PC-3 (cell line): ENCODE data around the gene CD80. TPM values are rescaled to one million over a fixed set of nuclear protein-coding genes. Genes with fewer than 3 reads are reported as not detected.
A peak's percentile ranks its signal among the peaks of the same experiment; 100 is the strongest.

Experiments
- ATAC-seq: fragments of 200-7000 bp; cut with Tn5 transposase; 2 replicates; pipeline ENCODE4 v1.9.1; 2020; ENCODE audit warnings: mild to moderate bottlenecking, moderate library complexity
- BruUV-seq: library from RNA; stranded (reverse); fragments of 400-500 nt; replicated peaks from 2 replicates; lab custom pipeline; 2021; lab: Mats Ljungman, UMichigan
- CTCF ChIA-PET: fragments of 300-600 bp; sonication (Branson Sonifier 250); formaldehyde crosslinking; loops from one replicate; lab custom pipeline; 2022; ENCODE audit warnings: antibody characterized with exemption; lab: Charles Lee
- POLR2A ChIA-PET: fragments of 300-600 bp; sonication (Branson Sonifier 250); formaldehyde crosslinking; loops from one replicate; lab custom pipeline; 2022; ENCODE audit warnings: antibody characterized with exemption; ENCODE audit not compliant: unreplicated experiment; lab: Charles Lee
- DNase-seq: peaks from one replicate; pipeline ENCODE4 v3.0.0-alpha.2; 2015
- H2AFZ ChIP-seq: fragments of 300-600 bp; sonication (generic); 2 replicates; pipeline ENCODE4 v1.6.0; 2016; ENCODE audit warnings: antibody characterized with exemption, low read length
- H3F3A ChIP-seq: fragments of 300-600 bp; sonication (generic); one replicate; pipeline ENCODE4 v1.6.0; 2017; ENCODE audit warnings: antibody characterized with exemption, low read length, control low read depth, mild to moderate bottlenecking; ENCODE audit not compliant: unreplicated experiment
- H3K27ac ChIP-seq: fragments of 300-600 bp; sonication (generic); 2 replicates; pipeline ENCODE4 v1.5.1; 2016; ENCODE audit warnings: mild to moderate bottlenecking, low read length
- H3K27me3 ChIP-seq: fragments of 300-600 bp; sonication (generic); 2 replicates; pipeline ENCODE4 v1.6.1; 2016; ENCODE audit warnings: low read length, mixed read lengths
- H3K36me3 ChIP-seq: fragments of 300-600 bp; sonication (generic); 2 replicates; pipeline ENCODE4 v1.6.1; 2016; ENCODE audit warnings: low read depth, mixed run types, low read length, mixed read lengths
- H3K4me1 ChIP-seq: fragments of 300-600 bp; sonication (generic); 2 replicates; pipeline ENCODE4 v1.5.1; 2016; ENCODE audit warnings: low read length; ENCODE audit not compliant: insufficient read depth
- H3K4me2 ChIP-seq: fragments of 300-600 bp; sonication (generic); 2 replicates; pipeline ENCODE4 v1.6.0; 2016; ENCODE audit warnings: low read length
- H3K4me3 ChIP-seq: fragments of 300-600 bp; sonication (generic); 2 replicates; pipeline ENCODE4 v1.5.1; 2016; ENCODE audit warnings: mild to moderate bottlenecking, low read length, mixed read lengths
- H3K79me2 ChIP-seq: fragments of 300-600 bp; sonication (generic); 2 replicates; pipeline ENCODE4 v1.6.1; 2017; ENCODE audit warnings: low read length, mixed read lengths
- H3K9ac ChIP-seq: fragments of 300-600 bp; sonication (generic); 2 replicates; pipeline ENCODE4 v1.6.0; 2016; ENCODE audit warnings: mild to moderate bottlenecking, low read length
- H3K9me2 ChIP-seq: fragments of 300-600 bp; sonication (generic); replicated peaks from 2 replicates; pipeline ENCODE4 v1.6.1; 2016; ENCODE audit warnings: mixed run types, low read length, mixed read lengths
- H3K9me3 ChIP-seq: fragments of 300-600 bp; sonication (generic); 2 replicates; pipeline ENCODE4 v1.6.1; 2016; ENCODE audit warnings: low read length, mixed read lengths
- H4K20me1 ChIP-seq: fragments of 300-600 bp; sonication (generic); 2 replicates; pipeline ENCODE4 v1.6.1; 2016; ENCODE audit warnings: low read length, mixed read lengths
- EZH2 ChIP-seq: fragments of 300-600 bp; sonication (generic); IDR thresholded peaks from one replicate; pipeline ENCODE4 v1.6.1; 2017; ENCODE audit warnings: antibody characterized with exemption, mild to moderate bottlenecking, low read length; ENCODE audit not compliant: unreplicated experiment
- EZH2phosphoT487 ChIP-seq: fragments of 300-600 bp; sonication (generic); IDR thresholded peaks from 2 replicates; pipeline ENCODE4 v1.6.1; 2018; ENCODE audit warnings: mild to moderate bottlenecking, antibody characterized with exemption, low read length, borderline replicate concordance
- intact Hi-C: fragments of 100-400 bp; cut with micrococcal nuclease; formaldehyde crosslinking; loops from 2 replicates; pipeline ENCODE4 v1.9.0; 2023
- total RNA-seq: library from RNA; depleted of rRNA; stranded (reverse); fragments of >200 nt; gene quantifications from 2 replicates; pipeline ENCODE4 v1.2.3, GENCODE V29; 2014
- TF ChIP-seq, protein P1 (sequence below): fragments of 300-600 bp; sonication (generic); conservative IDR thresholded peaks from 2 replicates; pipeline ENCODE4 v1.5.1; 2017; ENCODE audit warnings: antibody characterized with exemption, low read depth, mild to moderate bottlenecking, low read length

The CD80 gene
- total RNA-seq, 1 experiment from 2014 or later: not detected

- Histone ChIP-seq H3F3A (no peaks in the 10 kb centered on the region), H3K27me3 (no peaks in the 10 kb centered on the region), H3K79me2 (peaks cover 46% of the 10 kb centered on the region), H3K9me2 (no peaks in the 10 kb centered on the region), H3K9ac (peak within 1 kb of the TSS; percentile 96), H3K36me3 (no peaks in the 10 kb centered on the region; the same call in 1 of the 2 replicates), H3K27ac (peak within 1 kb of the TSS; percentile 74), H3K4me1 (peaks cover 29% of the 10 kb centered on the region), H3K9me3 (no peaks in the 10 kb centered on the region), H4K20me1 (no peaks in the 10 kb centered on the region), H3K4me3 (peak within 1 kb of the TSS; percentile 97), H2AFZ (peak within 1 kb of the TSS; percentile 94), H3K4me2 (peak within 1 kb of the TSS; percentile 87)
- DNase-seq (peak; percentile 99), ATAC-seq (peak; percentile 95)
- BruUV-seq: TSS peak; percentile 77
- intact Hi-C loops: loop anchor here (1.0 kb wide), 3 partner anchors 29 to 179 kb away; partner anchors contain the start of genes COX17 and TMEM39A
- POLR2A ChIA-PET: interaction anchor here (0.5 to 1.0 kb wide), 6 partner anchors 35 to 597 kb away, joined by 3 to 7 read pairs (median 4); partner anchors contain the start of gene TMEM39A
- CTCF ChIA-PET: no interaction called here
- TF ChIP-seq, protein P1, sequence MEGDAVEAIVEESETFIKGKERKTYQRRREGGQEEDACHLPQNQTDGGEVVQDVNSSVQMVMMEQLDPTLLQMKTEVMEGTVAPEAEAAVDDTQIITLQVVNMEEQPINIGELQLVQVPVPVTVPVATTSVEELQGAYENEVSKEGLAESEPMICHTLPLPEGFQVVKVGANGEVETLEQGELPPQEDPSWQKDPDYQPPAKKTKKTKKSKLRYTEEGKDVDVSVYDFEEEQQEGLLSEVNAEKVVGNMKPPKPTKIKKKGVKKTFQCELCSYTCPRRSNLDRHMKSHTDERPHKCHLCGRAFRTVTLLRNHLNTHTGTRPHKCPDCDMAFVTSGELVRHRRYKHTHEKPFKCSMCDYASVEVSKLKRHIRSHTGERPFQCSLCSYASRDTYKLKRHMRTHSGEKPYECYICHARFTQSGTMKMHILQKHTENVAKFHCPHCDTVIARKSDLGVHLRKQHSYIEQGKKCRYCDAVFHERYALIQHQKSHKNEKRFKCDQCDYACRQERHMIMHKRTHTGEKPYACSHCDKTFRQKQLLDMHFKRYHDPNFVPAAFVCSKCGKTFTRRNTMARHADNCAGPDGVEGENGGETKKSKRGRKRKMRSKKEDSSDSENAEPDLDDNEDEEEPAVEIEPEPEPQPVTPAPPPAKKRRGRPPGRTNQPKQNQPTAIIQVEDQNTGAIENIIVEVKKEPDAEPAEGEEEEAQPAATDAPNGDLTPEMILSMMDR: no peak
Measured at GRCh38 chr3:119498186-119499011, 61.0 kb downstream of the CD80 start, which contains the start of gene TIMMDC1. Gene TIMMDC1 (plus strand): TSS chr3:119498547. CDS start chr3:119498734, 187 bp downstream.

DNA sequence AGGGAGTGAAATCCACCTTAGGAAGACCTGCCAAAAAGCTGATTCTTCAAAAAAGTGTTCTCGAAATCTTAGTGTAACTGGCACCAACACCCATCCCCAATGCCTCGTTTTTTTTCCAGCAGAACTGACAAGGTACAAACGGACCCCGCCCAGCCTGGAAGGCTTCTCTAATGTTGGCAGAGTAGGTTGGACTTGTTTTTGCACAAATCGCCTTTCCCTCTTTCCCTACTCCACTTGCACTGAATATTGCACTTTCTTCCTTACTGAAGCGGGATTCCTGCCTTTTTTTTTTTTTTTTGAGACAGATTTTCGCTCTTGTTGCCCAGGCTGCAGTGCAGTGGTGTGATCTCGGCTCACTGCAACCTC, 61.6 kb downstream of the CD80 start:
- TF ChIP-seq EZH2 (no peak), EZH2phosphoT487 (no peak)
- TF ChIP-seq, protein P1: no peak
- Histone ChIP-seq H3K79me2 (peaks cover 43% of the 10 kb centered on the region), H3K4me3 (peak overlapping the region; percentile 97), H3K9me3 (no peaks in the 10 kb centered on the region), H3F3A (no peaks in the 10 kb centered on the region), H3K9ac (peak overlapping the region; percentile 96), H4K20me1 (no peaks in the 10 kb centered on the region), H3K4me2 (peak overlapping the region; percentile 87), H3K27me3 (no peaks in the 10 kb centered on the region), H3K27ac (peak overlapping the region; percentile 74), H3K36me3 (no peaks in the 10 kb centered on the region), H3K9me2 (no peaks in the 10 kb centered on the region), H2AFZ (peak overlapping the region; percentile 83), H3K4me1 (peaks cover 29% of the 10 kb centered on the region)
- CTCF ChIA-PET: no interaction called here
- ATAC-seq: peak; percentile 8
- intact Hi-C loops: loop anchor here (1.0 kb wide), 3 partner anchors 29 to 179 kb away; partner anchors contain the start of genes COX17 and TMEM39A
- peak; percentile 38 for DNase-seq
- TSS peak; percentile 91 for BruUV-seq
- POLR2A ChIA-PET: interaction anchor here (0.5 to 1.0 kb wide), 3 partner anchors 34 to 165 kb away, joined by 3 to 7 read pairs (median 3); partner anchors contain the start of gene TMEM39A
